A549 (cell line): ENCODE data around the gene NAA60. TPM values are rescaled to one million over a fixed set of nuclear protein-coding genes. Genes with fewer than 3 reads are reported as not detected.

ENCODE experiments used
- ATAC-seq, 2 experiments: fragments of 200-7000 bp in 1 of 2; fragments of >200 bp in 1 of 2; cut with Nextera tagmentation in 1 of 2; cut with Tn5 transposase in 1 of 2; 3 replicates each; pipeline versions ENCODE4 v1.8.0 to v1.9.1; 2018 to 2020; ENCODE audit warnings: mild to moderate bottlenecking in 1 of 2, moderate library complexity in 1 of 2
- CTCF ChIA-PET: fragments of 300-600 bp; sonication (Branson Sonifier 250); formaldehyde crosslinking; extraction: SDS; loops from one replicate; lab custom pipeline; 2021; ENCODE audit warnings: antibody characterized with exemption, inconsistent platforms; lab: Yijun Ruan, JAX
- POLR2A ChIA-PET: fragments of 350-600 bp; formaldehyde crosslinking; extraction: SDS; loops from one replicate; lab custom pipeline; 2021; ENCODE audit warnings: antibody characterized with exemption, inconsistent platforms; lab: Yijun Ruan, JAX
- DNase-seq, 2 experiments: peaks; one replicate each; pipeline versions ENCODE4 v3.0.0 to v3.0.0-alpha.2; 2011 to 2016; ENCODE audit warnings: low read depth in 1 of 2, low spot score in 1 of 2
- FAIRE-seq: peaks from 2 replicates; lab custom pipeline; 2011; peaks lifted over from hg19 to GRCh38; lab: Jason Lieb, UNC
- H3K27ac ChIP-seq, 2 experiments: fragments of >200 bp; sonication (Bioruptor Twin); formaldehyde crosslinking; 3 replicates each; pipeline ENCODE4 v1.5.1; 2016 to 2017
- H3K4me1 ChIP-seq: fragments of >200 bp; sonication (Bioruptor Twin); formaldehyde crosslinking; 3 replicates; pipeline ENCODE4 v1.6.1; 2016
- H3K4me2 ChIP-seq: fragments of >200 bp; sonication (Bioruptor Twin); formaldehyde crosslinking; 3 replicates; pipeline ENCODE4 v1.6.1; 2016
- H3K4me3 ChIP-seq: fragments of >200 bp; sonication (Bioruptor Twin); formaldehyde crosslinking; 3 replicates; pipeline ENCODE4 v1.5.1; 2016
- H3K9me3 ChIP-seq: fragments of >200 bp; sonication (Bioruptor Twin); formaldehyde crosslinking; 3 replicates; pipeline ENCODE4 v1.6.1; 2016
- CBX8 ChIP-seq: fragments of 200-600 bp; sonication (generic); IDR thresholded peaks from 2 replicates; pipeline ENCODE4 v1.6.1; 2016
- CEBPB ChIP-seq, 2 experiments: fragments of >200 bp in 1 of 2; sonication (Bioruptor Twin) in 1 of 2; formaldehyde crosslinking in 1 of 2; IDR thresholded peaks; 2 replicates each; pipeline ENCODE4 v1.6.1; 2012 to 2016
- EHMT2 ChIP-seq: fragments of 200-600 bp; sonication (generic); IDR thresholded peaks from 2 replicates; pipeline ENCODE4 v1.6.1; 2016; ENCODE audit warnings: antibody characterized with exemption, low read depth, mild to moderate bottlenecking, moderate library complexity
- EP300 ChIP-seq, 2 experiments: fragments of >200 bp; sonication (Bioruptor Twin); formaldehyde crosslinking; IDR thresholded peaks; 2 replicates in 1 of 2; 3 replicates in 1 of 2; pipeline ENCODE4 v1.6.1; 2016 to 2017
- FOSB ChIP-seq: fragments of 250-450 bp; sonication (Bioruptor Pico); IDR thresholded peaks from 2 replicates; pipeline ENCODE4 v1.5.0; 2020; ENCODE audit warnings: mild to moderate bottlenecking, moderate library complexity
- HDAC2 ChIP-seq: fragments of 200-600 bp; sonication (generic); IDR thresholded peaks from 2 replicates; pipeline ENCODE4 v1.6.1; 2016
- HOXB13 ChIP-seq: fragments of 250-450 bp; sonication (Bioruptor Pico); IDR thresholded peaks from 2 replicates; pipeline ENCODE4 v1.5.0; 2020; ENCODE audit warnings: low read depth, mild to moderate bottlenecking, moderate library complexity
- JUN ChIP-seq, 2 experiments: fragments of >200 bp; sonication (Bioruptor Twin); formaldehyde crosslinking; IDR thresholded peaks; 2 replicates in 1 of 2; 3 replicates in 1 of 2; pipeline ENCODE4 v1.6.1; 2016 to 2017
- JUNB ChIP-seq: fragments of >200 bp; sonication (Bioruptor Twin); formaldehyde crosslinking; IDR thresholded peaks from 2 replicates; pipeline ENCODE4 v1.6.1; 2016
- KDM1A ChIP-seq: fragments of 200-600 bp; sonication (generic); IDR thresholded peaks from 2 replicates; pipeline ENCODE4 v1.6.1; 2016; ENCODE audit warnings: low read depth, mild to moderate bottlenecking
- KDM5A ChIP-seq: fragments of 200-600 bp; sonication (generic); IDR thresholded peaks from 2 replicates; pipeline ENCODE4 v1.6.1; 2016; ENCODE audit warnings: antibody characterized with exemption, mild to moderate bottlenecking
- MAZ ChIP-seq: fragments of 150-350 bp; IDR thresholded peaks from 2 replicates; pipeline ENCODE4 v1.6.1; 2014; ENCODE audit warnings: antibody characterized with exemption, low read depth, low read length, borderline replicate concordance
- NFE2L2 ChIP-seq: fragments of 150-350 bp; conservative IDR thresholded peaks from 2 replicates; pipeline ENCODE4 v1.6.1; 2014; ENCODE audit warnings: low read length
- NPAS2 ChIP-seq: fragments of 250-450 bp; sonication (Bioruptor Pico); IDR thresholded peaks from 2 replicates; pipeline ENCODE4 v1.8.0; 2022; ENCODE audit warnings: mild to moderate bottlenecking, moderate library complexity, borderline replicate concordance
- POLR2A ChIP-seq: IDR thresholded peaks from 2 replicates; pipeline ENCODE4 v1.6.1; 2012; ENCODE audit warnings: mild to moderate bottlenecking, low read length
- RCOR1 ChIP-seq: fragments of 150-350 bp; IDR thresholded peaks from 2 replicates; pipeline ENCODE4 v1.6.1; 2014; ENCODE audit warnings: antibody characterized with exemption, low read length, low read depth
- RNF2 ChIP-seq: fragments of 200-600 bp; sonication (generic); IDR thresholded peaks from 2 replicates; pipeline ENCODE4 v1.6.1; 2016; ENCODE audit warnings: low read depth, mild to moderate bottlenecking, antibody characterized with exemption, moderate library complexity, borderline replicate concordance
- SMC3 ChIP-seq: fragments of >200 bp; sonication (Bioruptor Twin); formaldehyde crosslinking; IDR thresholded peaks from 3 replicates; pipeline ENCODE4 v1.6.1; 2018; ENCODE audit warnings: inconsistent platforms
- ZC3H11A ChIP-seq: fragments of 450-650 bp; IDR thresholded peaks from 2 replicates; pipeline ENCODE4 v1.6.1; 2014; ENCODE audit warnings: antibody characterized with exemption, mild to moderate bottlenecking
- ZFP36 ChIP-seq: fragments of 450-650 bp; IDR thresholded peaks from 2 replicates; pipeline ENCODE4 v1.6.1; 2014; ENCODE audit warnings: borderline replicate concordance; ENCODE audit not compliant: partially characterized antibody
- ZNF302 ChIP-seq: fragments of 250-450 bp; sonication (Bioruptor Pico); IDR thresholded peaks from 2 replicates; pipeline ENCODE4 v1.9.0; 2021; ENCODE audit warnings: inconsistent platforms, mild to moderate bottlenecking, moderate library complexity
- ZSCAN20 ChIP-seq: fragments of 250-450 bp; sonication (Bioruptor Pico); IDR thresholded peaks from 2 replicates; pipeline ENCODE4 v1.8.0; 2022; ENCODE audit warnings: mild to moderate bottlenecking, moderate library complexity
- WGBS: methylation state at CpG from one replicate; pipeline ENCODE4 v1.1.6; 2017; ENCODE audit errors: missing lambda C conversion rate; 5-methylcytosine and 5-hydroxymethylcytosine counted together
- polyA plus RNA-seq, 4 experiments: library from polyadenylated mRNA; depleted of rRNA in 3 of 4; stranded (reverse); fragments of >200 nt; fragmentation: RNase III in 1 of 4; extraction: RNeasy Plus Mini Kit Qiagen cat#74134 plus additional on column Dnase treatment in 1 of 4; gene quantifications; 2 replicates in 3 of 4; 3 replicates in 1 of 4; pipeline ENCODE4 v1.2.3, GENCODE V29; 2011 to 2017
- TF ChIP-seq, protein P1 (sequence below): fragments of 200-600 bp; sonication (generic); IDR thresholded peaks from 2 replicates; pipeline ENCODE4 v1.6.1; 2016; ENCODE audit warnings: antibody characterized with exemption, mild to moderate bottlenecking, moderate library complexity
- TF ChIP-seq, protein P2 (sequence below): fragments of 450-650 bp; IDR thresholded peaks from 2 replicates; pipeline ENCODE4 v1.6.1; 2014; ENCODE audit warnings: antibody characterized with exemption
- TF ChIP-seq, protein P3 (sequence below): fragments of 250-450 bp; sonication (Bioruptor Pico); IDR thresholded peaks from 2 replicates; pipeline ENCODE4 v1.5.0; 2021; ENCODE audit warnings: mild to moderate bottlenecking, moderate library complexity, borderline replicate concordance
- TF ChIP-seq, protein P4 (sequence below): fragments of >200 bp; sonication (Bioruptor Twin); formaldehyde crosslinking; IDR thresholded peaks from 3 replicates; pipeline ENCODE4 v1.5.1; 2016

The NAA60 gene
- polyA plus RNA-seq, 2 of the 4 experiments (the other 2 are of a cell fraction): 41.6 to 43.9 TPM

DNA sequence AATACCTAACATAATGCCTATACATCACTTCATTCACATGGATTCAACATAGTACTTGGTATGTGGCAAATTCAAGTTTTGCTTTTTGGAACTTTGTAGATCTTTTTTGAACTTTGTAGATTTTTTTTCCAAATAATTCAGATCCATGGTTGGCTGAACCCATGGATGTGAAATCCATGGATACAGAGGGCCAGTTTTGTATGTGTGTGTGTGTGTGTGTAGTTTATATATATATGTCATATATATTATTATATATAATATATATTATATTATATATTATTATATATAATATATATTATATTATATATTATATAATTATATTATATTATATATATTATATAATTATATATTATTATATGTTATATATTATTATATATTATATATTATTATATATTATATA, 85.7 kb downstream of the NAA60 start:
- Histone ChIP-seq H3K4me3 (no peak overlapping the region), H3K4me1 (0 out of 3 replicates have a peak, but pooled peaks cover 5% of the 10 kb centered on the region), H3K4me2 (no peak overlapping the region), H3K9me3 (no peaks in the 10 kb centered on the region), H3K27ac (no peak overlapping the region)
- TF ChIP-seq EHMT2 (no peak), ZC3H11A (no peak), CBX8 (no peak), SMC3 (no peak), KDM5A (no peak), ZSCAN20 (no peak), POLR2A (no peak)
- ATAC-seq: no peak
- no peak for FAIRE-seq
- CTCF ChIA-PET: interaction anchor here (1.7 kb wide), 1 partner anchor 9 kb away, joined by 3 read pairs; no protein-coding TSS in a partner anchor
- POLR2A ChIA-PET: no interaction called here
- no peak for DNase-seq

DNA sequence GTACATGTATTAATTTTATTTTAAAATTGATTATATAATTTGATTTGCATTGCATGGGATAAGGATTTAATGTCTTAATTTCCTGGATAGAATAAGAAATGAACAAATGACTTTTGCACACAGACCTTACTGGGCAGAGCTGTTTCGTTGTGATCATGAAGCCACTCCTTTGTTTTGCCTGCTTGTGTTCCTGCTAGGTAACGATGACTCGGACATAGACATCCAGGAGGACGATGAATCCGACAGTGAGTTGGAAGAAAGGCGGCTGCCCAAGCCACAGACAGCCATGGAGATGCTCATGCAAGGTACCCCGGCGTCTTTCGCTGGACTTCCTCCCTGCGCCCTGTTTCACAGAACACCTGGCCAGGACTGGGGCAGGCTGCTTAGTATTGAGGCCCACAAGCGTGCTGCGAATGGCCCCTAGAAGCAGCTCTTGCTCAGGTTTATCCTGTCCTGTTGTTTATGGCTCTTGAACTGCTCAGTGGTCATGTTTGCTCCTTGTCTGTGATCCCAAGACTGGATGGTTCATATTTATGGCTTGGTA, 87.0 kb downstream of the NAA60 start:
- H3K4me2 ChIP-seq: no peak overlapping the region
- ChIA-PET POLR2A (no interaction called here), CTCF (no interaction called here)
- H3K9me3 ChIP-seq: no peaks in the 10 kb centered on the region
- no peak overlapping the region for H3K27ac ChIP-seq
- FAIRE-seq (no peak), ATAC-seq (peak in 1 of 2 experiments; percentile 46; a peak in 3 of 6 replicates), DNase-seq (peak; percentile 11 to 60)
- TF ChIP-seq ZNF302 (CRISPR knock-in tag) (no peak), POLR2A (no peak), RCOR1 (no peak), JUNB (no peak), SMC3 (no peak), NFE2L2 (no peak), ZFP36 (no peak), KDM1A (no peak), JUN (IDR thresholded peaks at IDR 0.05) (no peak), CEBPB (IDR thresholded peaks at IDR 0.05) (no peak), NPAS2 (CRISPR knock-in tag) (no peak), HDAC2 (no peak), RNF2 (no peak)
- TF ChIP-seq, protein P1, sequence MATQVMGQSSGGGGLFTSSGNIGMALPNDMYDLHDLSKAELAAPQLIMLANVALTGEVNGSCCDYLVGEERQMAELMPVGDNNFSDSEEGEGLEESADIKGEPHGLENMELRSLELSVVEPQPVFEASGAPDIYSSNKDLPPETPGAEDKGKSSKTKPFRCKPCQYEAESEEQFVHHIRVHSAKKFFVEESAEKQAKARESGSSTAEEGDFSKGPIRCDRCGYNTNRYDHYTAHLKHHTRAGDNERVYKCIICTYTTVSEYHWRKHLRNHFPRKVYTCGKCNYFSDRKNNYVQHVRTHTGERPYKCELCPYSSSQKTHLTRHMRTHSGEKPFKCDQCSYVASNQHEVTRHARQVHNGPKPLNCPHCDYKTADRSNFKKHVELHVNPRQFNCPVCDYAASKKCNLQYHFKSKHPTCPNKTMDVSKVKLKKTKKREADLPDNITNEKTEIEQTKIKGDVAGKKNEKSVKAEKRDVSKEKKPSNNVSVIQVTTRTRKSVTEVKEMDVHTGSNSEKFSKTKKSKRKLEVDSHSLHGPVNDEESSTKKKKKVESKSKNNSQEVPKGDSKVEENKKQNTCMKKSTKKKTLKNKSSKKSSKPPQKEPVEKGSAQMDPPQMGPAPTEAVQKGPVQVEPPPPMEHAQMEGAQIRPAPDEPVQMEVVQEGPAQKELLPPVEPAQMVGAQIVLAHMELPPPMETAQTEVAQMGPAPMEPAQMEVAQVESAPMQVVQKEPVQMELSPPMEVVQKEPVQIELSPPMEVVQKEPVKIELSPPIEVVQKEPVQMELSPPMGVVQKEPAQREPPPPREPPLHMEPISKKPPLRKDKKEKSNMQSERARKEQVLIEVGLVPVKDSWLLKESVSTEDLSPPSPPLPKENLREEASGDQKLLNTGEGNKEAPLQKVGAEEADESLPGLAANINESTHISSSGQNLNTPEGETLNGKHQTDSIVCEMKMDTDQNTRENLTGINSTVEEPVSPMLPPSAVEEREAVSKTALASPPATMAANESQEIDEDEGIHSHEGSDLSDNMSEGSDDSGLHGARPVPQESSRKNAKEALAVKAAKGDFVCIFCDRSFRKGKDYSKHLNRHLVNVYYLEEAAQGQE: no peak
- 80% methylated on average over 10 of the region's 12 CpGs for WGBS
- no peak overlapping the region for H3K4me3 ChIP-seq
- 0 out of 3 replicates have a peak, but pooled peaks cover 5% of the 10 kb centered on the region for H3K4me1 ChIP-seq

GRCh38 chr16:3532741-3533140, 89.3 kb downstream of the NAA60 start:
- Histone ChIP-seq H3K9me3 (no peaks in the 10 kb centered on the region), H3K4me2 (no peak overlapping the region), H3K4me3 (no peak overlapping the region), H3K4me1 (0 out of 3 replicates have a peak, but pooled peaks cover 5% of the 10 kb centered on the region), H3K27ac (no peak overlapping the region)
- DNase-seq (no peak), ATAC-seq (no peak), FAIRE-seq (no peak)
- ChIA-PET POLR2A (no interaction called here), CTCF (interaction anchor here (1.1 to 1.4 kb wide), 3 partner anchors 8 to 10 kb away, joined by 3 to 5 read pairs (median 3); no protein-coding TSS in a partner anchor)
- WGBS: 95% methylated on average over 12 of the region's 12 CpGs
- TF ChIP-seq MAZ (no peak), FOSB (CRISPR knock-in tag) (no peak), KDM1A (no peak), EP300 (IDR thresholded peaks at IDR 0.05) (no peak), CEBPB (IDR thresholded peaks at IDR 0.05) (no peak), HOXB13 (CRISPR knock-in tag) (no peak)
- TF ChIP-seq, protein P2, sequence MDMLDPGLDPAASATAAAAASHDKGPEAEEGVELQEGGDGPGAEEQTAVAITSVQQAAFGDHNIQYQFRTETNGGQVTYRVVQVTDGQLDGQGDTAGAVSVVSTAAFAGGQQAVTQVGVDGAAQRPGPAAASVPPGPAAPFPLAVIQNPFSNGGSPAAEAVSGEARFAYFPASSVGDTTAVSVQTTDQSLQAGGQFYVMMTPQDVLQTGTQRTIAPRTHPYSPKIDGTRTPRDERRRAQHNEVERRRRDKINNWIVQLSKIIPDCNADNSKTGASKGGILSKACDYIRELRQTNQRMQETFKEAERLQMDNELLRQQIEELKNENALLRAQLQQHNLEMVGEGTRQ: no peak
- TF ChIP-seq, protein P3, sequence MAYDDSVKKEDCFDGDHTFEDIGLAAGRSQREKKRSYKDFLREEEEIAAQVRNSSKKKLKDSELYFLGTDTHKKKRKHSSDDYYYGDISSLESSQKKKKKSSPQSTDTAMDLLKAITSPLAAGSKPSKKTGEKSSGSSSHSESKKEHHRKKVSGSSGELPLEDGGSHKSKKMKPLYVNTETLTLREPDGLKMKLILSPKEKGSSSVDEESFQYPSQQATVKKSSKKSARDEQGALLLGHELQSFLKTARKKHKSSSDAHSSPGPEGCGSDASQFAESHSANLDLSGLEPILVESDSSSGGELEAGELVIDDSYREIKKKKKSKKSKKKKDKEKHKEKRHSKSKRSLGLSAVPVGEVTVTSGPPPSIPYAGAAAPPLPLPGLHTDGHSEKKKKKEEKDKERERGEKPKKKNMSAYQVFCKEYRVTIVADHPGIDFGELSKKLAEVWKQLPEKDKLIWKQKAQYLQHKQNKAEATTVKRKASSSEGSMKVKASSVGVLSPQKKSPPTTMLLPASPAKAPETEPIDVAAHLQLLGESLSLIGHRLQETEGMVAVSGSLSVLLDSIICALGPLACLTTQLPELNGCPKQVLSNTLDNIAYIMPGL (CRISPR knock-in tag): no peak
- TF ChIP-seq, protein P4, sequence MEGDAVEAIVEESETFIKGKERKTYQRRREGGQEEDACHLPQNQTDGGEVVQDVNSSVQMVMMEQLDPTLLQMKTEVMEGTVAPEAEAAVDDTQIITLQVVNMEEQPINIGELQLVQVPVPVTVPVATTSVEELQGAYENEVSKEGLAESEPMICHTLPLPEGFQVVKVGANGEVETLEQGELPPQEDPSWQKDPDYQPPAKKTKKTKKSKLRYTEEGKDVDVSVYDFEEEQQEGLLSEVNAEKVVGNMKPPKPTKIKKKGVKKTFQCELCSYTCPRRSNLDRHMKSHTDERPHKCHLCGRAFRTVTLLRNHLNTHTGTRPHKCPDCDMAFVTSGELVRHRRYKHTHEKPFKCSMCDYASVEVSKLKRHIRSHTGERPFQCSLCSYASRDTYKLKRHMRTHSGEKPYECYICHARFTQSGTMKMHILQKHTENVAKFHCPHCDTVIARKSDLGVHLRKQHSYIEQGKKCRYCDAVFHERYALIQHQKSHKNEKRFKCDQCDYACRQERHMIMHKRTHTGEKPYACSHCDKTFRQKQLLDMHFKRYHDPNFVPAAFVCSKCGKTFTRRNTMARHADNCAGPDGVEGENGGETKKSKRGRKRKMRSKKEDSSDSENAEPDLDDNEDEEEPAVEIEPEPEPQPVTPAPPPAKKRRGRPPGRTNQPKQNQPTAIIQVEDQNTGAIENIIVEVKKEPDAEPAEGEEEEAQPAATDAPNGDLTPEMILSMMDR: no peak
